DOHH2 (cell line): ENCODE results near the gene CLDND1.

Experiments used
- CTCF ChIP-seq: fragments of 200-600 bp; sonication (generic); IDR thresholded peaks from one replicate; pipeline ENCODE4 v1.5.1; 2014; ENCODE audit warnings: antibody characterized with exemption, mild to moderate bottlenecking, low read depth, low read length; ENCODE audit not compliant: poor library complexity, severe bottlenecking
- EZH2phosphoT487 ChIP-seq: fragments of 200-600 bp; sonication (generic); IDR thresholded peaks from 2 replicates; pipeline ENCODE4 v1.6.1; 2017; ENCODE audit warnings: borderline replicate concordance, mild to moderate bottlenecking, antibody characterized with exemption, low read length, moderate library complexity, mixed read lengths

- TF ChIP-seq CTCF (no peak), EZH2phosphoT487 (no peak)
Measured at GRCh38 chr3:98557324-98558010, 34.8 kb upstream of the CLDND1 start.
